ENCODE data around the gene SEZ6L.

Gene SEZ6L

GRCh38 chr22:26377170-26377830, 208.0 kb downstream of the SEZ6L start:
- H3K4me3 ChIP-seq (ENCODE audit: low read depth, low read length), result no peak overlapping the region
- no peak for DNase-seq (ENCODE audit: low read depth)
- TF ChIP-seq, protein P1, sequence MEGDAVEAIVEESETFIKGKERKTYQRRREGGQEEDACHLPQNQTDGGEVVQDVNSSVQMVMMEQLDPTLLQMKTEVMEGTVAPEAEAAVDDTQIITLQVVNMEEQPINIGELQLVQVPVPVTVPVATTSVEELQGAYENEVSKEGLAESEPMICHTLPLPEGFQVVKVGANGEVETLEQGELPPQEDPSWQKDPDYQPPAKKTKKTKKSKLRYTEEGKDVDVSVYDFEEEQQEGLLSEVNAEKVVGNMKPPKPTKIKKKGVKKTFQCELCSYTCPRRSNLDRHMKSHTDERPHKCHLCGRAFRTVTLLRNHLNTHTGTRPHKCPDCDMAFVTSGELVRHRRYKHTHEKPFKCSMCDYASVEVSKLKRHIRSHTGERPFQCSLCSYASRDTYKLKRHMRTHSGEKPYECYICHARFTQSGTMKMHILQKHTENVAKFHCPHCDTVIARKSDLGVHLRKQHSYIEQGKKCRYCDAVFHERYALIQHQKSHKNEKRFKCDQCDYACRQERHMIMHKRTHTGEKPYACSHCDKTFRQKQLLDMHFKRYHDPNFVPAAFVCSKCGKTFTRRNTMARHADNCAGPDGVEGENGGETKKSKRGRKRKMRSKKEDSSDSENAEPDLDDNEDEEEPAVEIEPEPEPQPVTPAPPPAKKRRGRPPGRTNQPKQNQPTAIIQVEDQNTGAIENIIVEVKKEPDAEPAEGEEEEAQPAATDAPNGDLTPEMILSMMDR (IDR thresholded peaks at IDR 0.05; ENCODE audit: control insufficient read depth, extremely low read depth, insufficient read depth), result no peak

GRCh38 chr22:26380072-26380830, 211.0 kb downstream of the SEZ6L start:
- TF ChIP-seq, protein P1 (IDR thresholded peaks at IDR 0.05; ENCODE audit: control insufficient read depth, extremely low read depth, insufficient read depth), result no peak
- no peak overlapping the region for H3K4me3 ChIP-seq (ENCODE audit: low read depth, low read length)
- no peak for DNase-seq (ENCODE audit: low read depth)

GRCh38 chr22:26382782-26383181, 213.5 kb downstream of the SEZ6L start:
- H3K4me3 ChIP-seq (ENCODE audit: low read depth, low read length), result no peak overlapping the region
- DNase-seq (ENCODE audit: low read depth), result no peak
- TF ChIP-seq, protein P1 (IDR thresholded peaks at IDR 0.05; ENCODE audit: control insufficient read depth, extremely low read depth, insufficient read depth), result no peak

GRCh38 chr22:26383968-26384556, 214.8 kb downstream of the SEZ6L start:
- TF ChIP-seq, protein P1 (IDR thresholded peaks at IDR 0.05; ENCODE audit: control insufficient read depth, extremely low read depth, insufficient read depth), result no peak
- no peak for DNase-seq (ENCODE audit: low read depth)
- H3K4me3 ChIP-seq (ENCODE audit: low read depth, low read length), result no peak overlapping the region

DNA sequence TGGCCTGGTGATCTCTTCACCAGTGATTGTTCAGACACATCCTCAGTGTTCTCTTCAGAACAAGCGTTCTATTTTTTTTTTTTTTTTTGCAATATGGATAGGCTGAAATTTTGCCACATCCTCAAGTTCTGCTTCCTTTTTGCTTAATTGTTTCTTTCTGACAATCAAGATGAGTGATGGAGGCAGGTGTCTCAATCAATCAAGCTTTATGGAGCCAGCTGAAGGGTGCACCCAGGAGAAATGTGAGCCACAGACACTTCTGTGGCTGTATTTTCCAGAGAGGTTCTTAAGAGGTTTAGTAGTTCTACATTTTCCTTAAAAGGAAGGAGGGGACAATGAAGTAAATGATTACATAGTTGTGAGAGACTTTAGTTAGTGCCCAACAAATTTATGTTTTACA, 215.9 kb downstream of the SEZ6L start:
- TF ChIP-seq, protein P1 (IDR thresholded peaks at IDR 0.05; ENCODE audit: control insufficient read depth, extremely low read depth, insufficient read depth), result no peak
- DNase-seq (ENCODE audit: low read depth), result no peak
- no peak overlapping the region for H3K4me3 ChIP-seq (ENCODE audit: low read depth, low read length)

- DNase-seq (ENCODE audit: low read depth), result no peak
- no peak overlapping the region for H3K4me3 ChIP-seq (ENCODE audit: low read depth, low read length)
- TF ChIP-seq, protein P1 (IDR thresholded peaks at IDR 0.05; ENCODE audit: control insufficient read depth, extremely low read depth, insufficient read depth), result no peak
Observed at GRCh38 chr22:26389125-26389524, 219.9 kb downstream of the SEZ6L start.
